HepG2 (cell line): ENCODE data around the gene TF. TPM values are rescaled to one million over a fixed set of nuclear protein-coding genes. Genes with fewer than 3 reads are reported as not detected.

Source experiments
- ATRX ChIP-seq: sonication (generic); formaldehyde crosslinking; IDR thresholded peaks from 2 replicates; pipeline ENCODE4 v1.4.0; 2020; ENCODE audit warnings: missing genetic modification reagents, borderline replicate concordance
- CENPX ChIP-seq: sonication (generic); formaldehyde crosslinking; IDR thresholded peaks from 2 replicates; pipeline ENCODE4 v1.9.0; 2021; ENCODE audit warnings: mild to moderate bottlenecking, missing genetic modification reagents, moderate library complexity
- CHCHD3 ChIP-seq: sonication (generic); formaldehyde crosslinking; IDR thresholded peaks from 2 replicates; pipeline ENCODE4 v1.8.0; 2022; ENCODE audit warnings: mild to moderate bottlenecking, missing genetic modification reagents, moderate library complexity
- DNMT1 ChIP-seq: sonication (generic); formaldehyde crosslinking; IDR thresholded peaks from 2 replicates; pipeline ENCODE4 v1.5.1; 2020; ENCODE audit warnings: mild to moderate bottlenecking, missing genetic modification reagents
- FLYWCH1 ChIP-seq: sonication (generic); formaldehyde crosslinking; IDR thresholded peaks from 2 replicates; pipeline ENCODE4 v1.8.1; 2023; ENCODE audit warnings: mild to moderate bottlenecking, missing genetic modification reagents
- FOXA3 ChIP-seq: IDR thresholded peaks from 2 replicates; pipeline ENCODE4 v1.6.1; 2016; ENCODE audit warnings: missing genetic modification reagents, missing compliant biosample characterization
- GABPA ChIP-seq, 2 experiments: IDR thresholded peaks; 2 replicates each; pipeline ENCODE4 v1.6.1; 2011 to 2016; ENCODE audit warnings: low read depth in 2 of 2, low read length in 1 of 2, missing biosample characterization in 1 of 2, missing genetic modification characterization in 1 of 2
- HNF4A ChIP-seq: sonication (generic); formaldehyde crosslinking; IDR thresholded peaks from 2 replicates; pipeline ENCODE4 v1.4.0; 2020; ENCODE audit warnings: missing genetic modification reagents
- MTF2 ChIP-seq: sonication (generic); formaldehyde crosslinking; IDR thresholded peaks from 2 replicates; pipeline ENCODE4 v1.5.0; 2020; ENCODE audit warnings: missing genetic modification reagents, borderline replicate concordance
- MXD4 ChIP-seq: IDR thresholded peaks from 2 replicates; pipeline ENCODE4 v1.6.1; 2016; ENCODE audit warnings: mild to moderate bottlenecking, missing biosample characterization, missing genetic modification reagents
- SIX4 ChIP-seq: sonication (generic); formaldehyde crosslinking; IDR thresholded peaks from 2 replicates; pipeline ENCODE4 v1.4.0; 2020; ENCODE audit warnings: missing genetic modification reagents
- SRSF9 ChIP-seq: fragments of 200-400 bp; formaldehyde crosslinking; IDR thresholded peaks from 2 replicates; pipeline ENCODE4 v1.6.1; 2018; ENCODE audit warnings: borderline replicate concordance, mild to moderate bottlenecking, low read depth, low read length; ENCODE audit not compliant: insufficient read depth, poor library complexity, severe bottlenecking
- ZNF207 ChIP-seq: fragments of 450-650 bp; IDR thresholded peaks from 2 replicates; pipeline ENCODE4 v1.6.1; 2016; ENCODE audit warnings: antibody characterized with exemption, borderline replicate concordance
- ZNF280B ChIP-seq: sonication (generic); formaldehyde crosslinking; IDR thresholded peaks from 2 replicates; pipeline ENCODE4 v1.5.0; 2020; ENCODE audit warnings: missing genetic modification reagents, mild to moderate bottlenecking, borderline replicate concordance
- ZNF318 ChIP-seq: sonication (generic); formaldehyde crosslinking; IDR thresholded peaks from 2 replicates; pipeline ENCODE4 v1.4.0; 2020; ENCODE audit warnings: mild to moderate bottlenecking, missing genetic modification reagents
- ZNF572 ChIP-seq: sonication (generic); formaldehyde crosslinking; IDR thresholded peaks from 2 replicates; pipeline ENCODE4 v1.5.1; 2020; ENCODE audit warnings: mild to moderate bottlenecking, missing genetic modification reagents
- ZSCAN22 ChIP-seq: sonication (generic); formaldehyde crosslinking; IDR thresholded peaks from 2 replicates; pipeline ENCODE4 v1.4.0; 2020; ENCODE audit warnings: mild to moderate bottlenecking, missing genetic modification reagents
- ZUFSP ChIP-seq: sonication (generic); formaldehyde crosslinking; IDR thresholded peaks from 2 replicates; pipeline ENCODE4 v1.9.0; 2021; ENCODE audit warnings: missing genetic modification reagents, mild to moderate bottlenecking, borderline replicate concordance
- polyA plus RNA-seq, 8 experiments: library from polyadenylated mRNA; depleted of rRNA in 3 of 8; stranded (reverse) in 7 of 8; unstranded in 1 of 8; fragments of >200 nt; fragmentation: Illumina TruSeq in 4 of 8; extraction: Trizol in 4 of 8; gene quantifications; 2 replicates each; pipeline versions ENCODE4 v1.2.1 to v1.2.3, GENCODE V29; 2011 to 2016; ENCODE audit warnings: low read depth in 4 of 8, missing spikeins in 1 of 8, mixed read lengths in 1 of 8; ENCODE audit not compliant: insufficient read depth in 1 of 8
- total RNA-seq, 5 experiments: library from RNA; depleted of rRNA; stranded (reverse); fragments of >200 nt; fragmentation: Illumina TruSeq; extraction: Trizol; gene quantifications; 2 replicates each; pipeline ENCODE4 v1.2.3, GENCODE V29; 2016; ENCODE audit warnings: low read depth in 1 of 5

TF gene
- total and polyA plus RNA-seq, 2 of the 13 experiments (the other 11 are each of a cell fraction or from before 2014, with no cell fraction given), result 10,074 to 11,821 TPM

- TF ChIP-seq ZNF318 (CRISPR knock-in tag) (peak; percentile 97), SRSF9 (no peak), ZNF572 (no peak), CHCHD3 (CRISPR knock-in tag) (peak; percentile 91), HNF4A (CRISPR knock-in tag) (peak; percentile 97), MXD4 (CRISPR knock-in tag) (peak; percentile 84), DNMT1 (peak; percentile 97; the same call in 1 of the 2 replicates), ZNF207 (no peak), ATRX (CRISPR knock-in tag) (no peak), SIX4 (CRISPR knock-in tag) (peak; percentile 83), ZSCAN22 (CRISPR knock-in tag) (no peak; the same call in 1 of the 2 replicates), ZUFSP (CRISPR knock-in tag) (no peak), GABPA (IDR thresholded peaks at IDR 0.05; ENCODE audit: low read depth, low read length) (no peak), GABPA (CRISPR knock-in tag; IDR thresholded peaks at IDR 0.05; ENCODE audit: low read depth) (no peak), CENPX (CRISPR knock-in tag) (no peak), FOXA3 (CRISPR knock-in tag) (peak; percentile 95), FLYWCH1 (no peak), ZNF280B (CRISPR knock-in tag) (peak; percentile 82), MTF2 (no peak)
These were observed at the start of gene TF (continued) for GRCh38 chr3:133745981-133746711.
